Measurements from ENCODE around the gene REEP1.

Gene REEP1

DNA sequence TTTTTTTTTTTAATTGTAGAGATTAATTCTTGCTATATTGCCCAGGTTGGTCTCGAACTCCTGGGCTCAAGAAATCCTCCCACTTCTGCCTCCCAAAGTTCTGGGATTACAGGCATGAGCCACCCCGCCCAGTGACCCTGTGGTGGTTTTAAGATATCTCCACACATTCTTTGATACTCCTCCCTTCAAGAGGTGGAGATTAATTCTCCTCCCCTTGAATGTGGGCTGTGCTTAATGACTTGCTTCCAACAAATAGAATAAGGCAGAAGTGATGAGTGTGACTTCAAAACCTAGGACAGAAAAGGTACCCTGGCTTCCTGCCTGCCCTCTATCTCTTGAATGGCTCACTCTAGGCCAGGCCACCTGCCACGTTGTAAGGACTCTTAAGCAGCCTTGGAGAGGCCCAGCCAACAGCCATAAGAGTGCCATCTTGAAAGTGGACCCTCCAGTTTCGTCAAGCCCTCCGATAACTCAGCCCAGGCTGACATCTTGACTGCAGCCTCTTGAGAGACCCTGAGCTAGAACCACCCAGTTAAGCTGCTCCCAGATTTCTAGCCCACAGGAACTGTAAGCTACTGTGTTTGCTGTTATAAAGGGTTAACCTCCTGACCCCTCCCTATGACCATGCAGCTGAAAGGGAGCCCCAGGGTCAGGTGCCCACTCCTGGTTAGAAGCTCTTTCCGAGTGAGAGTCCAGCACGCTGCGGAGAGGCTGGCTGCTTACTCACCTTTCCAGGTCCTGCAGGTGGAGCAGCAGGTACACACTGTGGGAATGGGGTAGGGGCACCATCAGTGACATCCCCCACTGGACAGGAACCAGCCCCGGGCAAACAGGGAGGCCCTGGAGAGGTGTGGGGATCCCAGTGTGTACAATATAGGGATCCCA, 110.5 kb downstream of the REEP1 start:
- TF ChIP-seq GATA3 (IDR thresholded peaks at IDR 0.05; ENCODE audit: low read depth, low read length), result no peak
- TF ChIP-seq GATA2 (IDR thresholded peaks at IDR 0.05; ENCODE audit: low read depth, low read length), result no peak

DNA sequence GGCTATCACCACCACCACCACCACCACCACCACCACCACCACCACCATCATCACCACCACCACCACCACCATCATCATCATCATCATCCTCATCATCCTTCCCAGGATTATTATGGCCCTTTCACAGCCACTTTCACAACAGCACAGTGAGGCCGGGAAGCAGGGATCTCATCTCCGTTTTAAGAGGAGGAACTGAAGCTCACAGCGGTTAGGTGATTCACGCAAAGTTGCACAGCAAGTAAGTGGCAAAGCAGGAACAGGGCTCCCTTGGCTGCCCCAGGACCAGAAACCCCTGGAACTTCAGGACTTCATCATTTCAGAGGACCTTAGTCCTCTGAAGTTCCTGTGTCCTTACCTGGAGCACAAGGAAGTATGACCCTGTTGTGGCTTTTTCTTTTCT, 111.4 kb downstream of the REEP1 start:
- no peak for TF ChIP-seq GATA3 (IDR thresholded peaks at IDR 0.05; ENCODE audit: low read depth, low read length)
- no peak for TF ChIP-seq GATA2 (IDR thresholded peaks at IDR 0.05; ENCODE audit: low read depth, low read length)

DNA sequence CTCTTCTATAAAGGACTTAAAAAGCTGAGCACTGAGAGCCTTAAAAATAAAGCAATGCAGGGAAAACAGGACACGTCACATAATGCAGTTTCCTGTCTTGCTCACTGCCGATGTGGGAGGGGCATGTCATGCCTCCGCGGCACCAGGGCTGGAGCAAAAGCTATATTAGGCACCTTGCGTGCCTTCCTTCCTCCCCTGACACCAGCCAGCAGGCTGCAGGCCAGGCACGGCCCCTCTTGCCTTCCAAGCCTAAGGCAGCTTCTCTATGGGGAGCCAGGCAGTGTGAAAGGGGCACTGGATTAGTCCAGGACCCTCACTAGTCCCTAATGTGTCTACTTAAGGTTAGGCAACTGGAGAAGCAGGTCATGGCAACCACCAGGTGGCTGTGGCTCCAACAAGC, 111.8 kb downstream of the REEP1 start:
- no peak for TF ChIP-seq GATA3 (IDR thresholded peaks at IDR 0.05; ENCODE audit: low read depth, low read length)
- TF ChIP-seq GATA2 (IDR thresholded peaks at IDR 0.05; ENCODE audit: low read depth, low read length), result no peak

DNA sequence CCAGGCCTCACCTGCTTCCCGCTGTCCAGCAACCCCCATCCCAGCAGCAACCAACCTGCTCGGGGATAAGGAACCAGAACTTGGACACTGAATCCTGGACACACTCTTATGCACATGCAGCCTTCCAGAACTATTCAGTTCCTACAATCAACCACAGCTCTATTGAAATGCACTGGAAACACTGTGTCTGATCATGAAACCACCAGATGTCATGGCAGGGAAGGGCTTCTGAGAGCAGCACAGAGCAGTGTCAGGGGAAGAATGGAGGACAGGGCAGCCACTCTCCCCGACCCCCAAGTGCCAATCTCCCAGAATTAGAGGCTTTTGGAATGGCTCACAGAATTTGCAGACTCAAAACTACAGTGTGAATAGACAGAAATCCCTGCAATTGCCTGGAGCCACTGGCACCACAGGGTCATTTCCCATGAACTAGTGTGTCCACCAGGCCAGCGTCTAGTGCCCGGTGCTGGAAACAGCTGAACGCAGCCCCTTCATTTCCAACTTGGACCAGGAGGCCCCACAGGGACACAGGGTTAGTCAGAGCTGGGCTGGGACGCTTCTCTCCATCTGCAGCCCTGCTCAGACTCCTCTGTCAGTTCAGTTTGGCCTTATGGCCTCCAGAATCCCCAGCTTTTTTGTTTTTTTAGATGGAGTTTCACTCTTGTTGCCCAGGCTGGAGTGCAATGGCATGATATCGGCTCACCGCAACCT, 112.6 kb downstream of the REEP1 start:
- TF ChIP-seq GATA3 (IDR thresholded peaks at IDR 0.05; ENCODE audit: low read depth, low read length) (no peak), GATA2 (IDR thresholded peaks at IDR 0.05; ENCODE audit: low read depth, low read length) (no peak)

DNA sequence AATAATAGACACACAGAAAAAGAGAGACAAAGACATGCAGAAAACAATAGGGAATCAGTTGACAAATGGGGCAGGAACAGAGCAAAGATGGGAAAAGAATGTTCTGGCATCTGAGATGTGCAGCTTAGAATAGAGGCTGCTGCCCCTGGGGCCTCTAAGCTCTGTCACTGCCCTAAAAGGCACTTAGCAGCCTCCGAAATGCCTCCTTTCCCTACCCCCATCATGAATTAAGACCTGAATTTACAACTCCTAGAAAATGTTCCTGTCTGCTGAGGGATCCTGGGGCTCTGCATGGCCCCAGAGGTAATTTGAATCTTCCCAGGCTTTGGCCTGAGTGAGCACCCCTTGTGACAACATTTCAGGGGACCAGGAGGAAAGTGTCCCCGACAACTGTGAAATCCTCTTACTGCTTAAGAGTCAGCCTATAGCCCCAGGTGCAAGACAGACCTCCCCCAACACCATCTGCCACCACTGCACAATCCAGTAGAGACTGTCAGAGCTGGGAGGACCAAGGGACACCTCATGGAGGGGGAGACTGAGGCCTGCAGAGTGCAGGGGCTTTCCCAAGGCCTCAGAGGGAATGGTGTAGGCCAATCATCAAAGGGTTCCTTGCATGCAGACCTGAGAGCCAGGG, 113.4 kb downstream of the REEP1 start:
- TF ChIP-seq GATA3 (IDR thresholded peaks at IDR 0.05; ENCODE audit: low read depth, low read length) (no peak), GATA2 (IDR thresholded peaks at IDR 0.05; ENCODE audit: low read depth, low read length) (no peak)

DNA sequence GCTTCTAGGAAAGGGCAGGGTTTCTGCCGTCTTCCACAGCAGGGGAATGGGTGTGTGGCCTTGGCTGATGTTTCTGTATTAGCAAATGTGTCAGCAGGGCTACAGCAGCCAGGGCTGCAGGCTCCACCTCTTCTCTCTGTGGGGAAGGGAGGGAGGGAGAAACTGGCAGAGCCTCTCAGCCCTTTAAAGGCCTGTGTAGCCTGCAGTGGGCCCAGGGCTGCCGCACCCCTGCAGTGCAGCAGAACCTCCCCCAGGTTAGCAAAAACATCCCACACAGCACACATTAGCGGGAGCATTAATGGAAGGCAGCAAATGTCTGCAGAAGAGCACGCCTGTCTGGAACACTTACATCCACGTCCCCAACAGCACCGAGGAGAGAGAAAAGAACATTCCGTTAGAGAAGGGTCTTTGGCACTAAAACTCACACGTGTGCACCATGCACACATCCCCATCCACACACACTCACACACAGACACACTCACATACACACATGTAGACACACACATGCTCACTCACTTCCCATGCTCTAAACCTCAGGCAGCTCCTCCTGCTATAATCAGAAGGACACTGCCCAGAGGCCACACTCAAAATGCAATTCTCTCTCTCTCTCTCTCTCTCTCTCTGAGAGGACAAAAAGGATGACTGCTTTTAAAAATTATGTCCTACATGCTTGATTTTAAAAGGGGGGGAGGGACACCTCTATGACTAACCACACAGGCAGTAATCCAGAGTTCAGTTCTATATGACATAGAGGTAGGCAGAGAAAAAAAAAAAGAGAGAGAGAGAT, 114.1 kb downstream of the REEP1 start:
- TF ChIP-seq GATA2 (IDR thresholded peaks at IDR 0.05; ENCODE audit: low read depth, low read length) (no peak), GATA3 (IDR thresholded peaks at IDR 0.05; ENCODE audit: low read depth, low read length) (no peak)

DNA sequence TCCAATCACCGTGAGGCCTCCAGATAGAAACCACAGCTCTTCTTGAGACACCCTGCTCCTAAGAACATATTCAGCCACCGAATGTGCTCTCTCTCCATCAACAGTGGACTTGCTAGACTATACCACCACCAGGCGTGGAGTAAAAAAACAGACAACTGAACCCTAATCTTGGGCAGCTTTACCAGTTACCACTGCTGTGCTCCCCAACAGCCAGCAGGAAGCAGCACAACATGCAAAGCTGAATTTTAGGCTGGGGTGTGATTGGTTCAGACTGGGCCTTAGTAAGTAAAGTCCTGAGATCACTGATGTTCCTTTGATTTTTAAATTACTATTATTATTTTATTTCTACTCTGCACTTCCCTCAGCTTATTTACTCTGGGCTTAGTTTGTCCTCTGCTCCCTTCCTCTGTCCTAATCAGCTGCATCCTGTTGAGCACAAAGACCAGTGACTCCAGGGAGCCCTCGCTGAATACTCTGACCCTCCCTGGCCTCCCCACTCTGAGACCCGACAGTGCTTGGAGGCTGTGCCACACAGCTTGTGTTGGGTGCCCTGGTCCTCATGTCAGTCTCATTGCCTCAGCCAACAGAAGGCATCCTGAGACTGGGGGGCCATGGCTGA, 116.3 kb downstream of the REEP1 start:
- TF ChIP-seq GATA3 (IDR thresholded peaks at IDR 0.05; ENCODE audit: low read depth, low read length), result no peak
- no peak for TF ChIP-seq GATA2 (IDR thresholded peaks at IDR 0.05; ENCODE audit: low read depth, low read length)

DNA sequence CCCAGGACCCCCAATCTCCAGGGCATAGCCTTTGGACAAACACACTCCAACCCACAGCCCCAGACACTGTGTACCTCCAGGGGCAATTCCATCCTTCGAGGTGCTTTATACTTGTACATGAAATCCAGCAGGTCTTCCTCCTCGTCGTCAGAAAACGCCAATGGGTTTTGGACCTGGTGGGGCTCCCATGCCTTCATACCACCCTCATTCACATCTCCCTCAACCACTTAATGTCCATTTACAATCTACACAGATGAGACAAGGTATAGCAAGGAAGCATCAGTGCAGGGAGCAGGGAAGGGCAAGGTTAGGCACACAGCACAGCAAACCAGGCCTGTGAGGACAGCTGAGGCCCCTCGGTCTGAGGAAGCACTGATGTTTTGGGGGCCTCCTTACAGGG, 117.5 kb downstream of the REEP1 start:
- TF ChIP-seq GATA3 (IDR thresholded peaks at IDR 0.05; ENCODE audit: low read depth, low read length) (no peak), GATA2 (IDR thresholded peaks at IDR 0.05; ENCODE audit: low read depth, low read length) (no peak)

DNA sequence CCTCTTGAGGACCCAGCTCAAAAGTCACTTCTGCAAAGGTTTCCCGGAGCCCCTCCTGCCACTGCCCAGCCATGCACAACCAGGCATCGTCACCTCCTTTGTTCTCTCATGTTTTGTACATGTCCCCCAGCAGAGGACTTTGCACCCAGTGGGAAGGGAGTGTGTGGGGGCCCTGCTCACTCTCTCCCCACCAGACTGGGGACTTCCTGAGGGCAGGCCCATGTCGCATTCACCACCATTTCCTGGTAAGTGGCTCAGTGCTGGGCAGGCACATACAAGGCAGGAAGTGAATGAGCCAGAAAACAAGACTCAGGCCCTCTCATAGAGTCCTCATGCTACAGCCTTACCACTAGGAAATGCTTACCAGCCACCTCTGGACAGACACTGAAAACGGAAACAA, 119.3 kb downstream of the REEP1 start:
- no peak for TF ChIP-seq GATA3 (IDR thresholded peaks at IDR 0.05; ENCODE audit: low read depth, low read length)
- TF ChIP-seq GATA2 (IDR thresholded peaks at IDR 0.05; ENCODE audit: low read depth, low read length), result no peak

DNA sequence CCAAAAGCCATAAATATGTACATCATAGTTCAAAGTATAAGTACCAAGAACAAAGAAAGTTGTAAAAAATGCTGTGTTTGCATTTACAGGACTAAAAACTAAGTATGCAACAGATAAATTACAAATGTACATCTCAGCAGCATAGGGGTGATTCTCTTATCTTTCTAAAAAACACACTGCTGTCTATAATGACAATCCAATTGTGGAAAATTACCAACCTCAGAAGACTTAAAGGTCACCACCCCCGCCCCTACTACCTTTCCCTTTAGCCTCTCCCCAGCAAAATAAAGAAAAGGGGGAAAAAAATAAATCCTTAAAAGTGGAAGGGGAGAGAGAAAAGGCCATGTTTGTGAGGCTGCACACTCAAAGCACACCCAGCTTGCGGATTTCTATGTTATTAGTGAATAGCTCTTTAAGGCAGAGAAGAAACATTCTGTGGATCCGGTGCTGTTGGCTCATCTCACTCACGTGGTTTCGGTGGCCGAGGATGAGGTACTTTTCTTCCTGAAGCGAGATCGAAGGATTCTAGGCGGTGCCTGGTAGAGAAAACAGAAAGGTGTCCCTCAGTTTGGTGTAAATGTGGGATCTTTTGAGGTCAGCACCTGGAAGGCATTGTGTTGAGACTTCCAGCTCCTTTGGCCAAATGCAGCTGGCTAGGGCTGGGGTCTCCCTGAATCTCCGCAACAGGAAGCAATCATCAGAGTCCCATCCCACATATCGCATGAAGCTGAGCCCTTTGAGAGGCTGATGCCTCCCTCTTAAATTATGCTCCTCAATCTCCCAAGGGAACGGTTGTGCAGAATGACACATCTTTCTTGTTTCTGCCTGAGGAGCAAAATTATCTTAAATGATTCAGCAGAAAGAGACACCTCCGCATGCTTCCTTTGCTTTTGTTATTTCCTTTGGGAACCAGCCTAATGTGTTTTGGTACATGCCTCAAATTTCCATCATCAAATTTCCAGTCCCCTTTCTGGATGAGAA, 120.6 kb downstream of the REEP1 start:
- TF ChIP-seq GATA2 (IDR thresholded peaks at IDR 0.05; ENCODE audit: low read depth, low read length), result no peak
- TF ChIP-seq GATA3 (IDR thresholded peaks at IDR 0.05; ENCODE audit: low read depth, low read length), result no peak

DNA sequence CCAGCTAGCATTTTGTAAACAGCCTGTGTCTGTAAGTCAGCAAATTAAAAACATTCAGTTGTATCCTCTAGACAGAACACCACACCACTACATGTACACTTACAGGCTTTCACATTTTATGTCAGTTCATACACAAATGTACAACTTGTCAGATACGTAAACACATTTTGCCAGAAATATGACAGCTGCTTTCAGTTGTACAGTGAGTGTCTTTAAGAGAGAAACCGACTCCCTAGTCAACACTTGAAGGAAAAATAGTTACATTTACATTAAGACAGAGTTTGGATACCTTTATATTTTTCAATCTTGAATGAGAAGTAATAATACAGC, 123.0 kb downstream of the REEP1 start:
- no peak for TF ChIP-seq GATA3 (IDR thresholded peaks at IDR 0.05; ENCODE audit: low read depth, low read length)
- no peak for TF ChIP-seq GATA2 (IDR thresholded peaks at IDR 0.05; ENCODE audit: low read depth, low read length)

DNA sequence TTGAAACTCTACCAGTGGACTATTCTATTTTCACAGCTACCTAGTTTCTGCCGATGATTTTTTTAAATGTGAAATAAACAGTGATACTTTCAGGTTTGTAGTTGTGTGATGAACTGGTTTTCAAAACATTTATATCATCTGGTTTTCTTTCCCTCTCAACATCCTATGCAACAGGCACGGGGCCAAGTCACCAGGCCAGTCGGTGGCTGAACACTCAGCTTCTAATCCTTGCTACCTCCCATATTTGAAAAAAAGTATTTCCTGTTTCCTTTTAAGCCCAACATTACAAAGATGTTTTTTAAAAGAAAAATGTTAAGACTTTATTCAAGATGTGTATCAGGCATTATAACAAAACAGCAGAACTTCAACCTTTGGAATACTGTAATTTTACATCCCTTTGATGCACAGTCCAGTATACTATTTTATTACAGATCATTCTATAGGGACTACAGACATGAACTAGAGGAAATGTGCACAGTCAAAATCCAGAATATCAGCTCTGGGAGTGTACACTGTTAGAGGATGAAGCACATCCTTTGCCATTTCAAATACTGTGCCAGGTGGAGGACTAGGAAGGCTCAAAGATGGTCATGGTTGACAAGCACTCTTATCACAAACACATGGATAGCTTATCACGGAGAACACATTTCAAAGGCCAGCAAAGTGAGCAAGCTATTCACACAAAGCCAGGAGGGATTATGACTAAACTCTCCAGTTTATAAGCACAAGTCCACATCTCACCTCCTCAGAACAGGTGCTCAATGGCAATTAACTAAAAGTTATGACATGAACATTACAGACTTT, 123.5 kb downstream of the REEP1 start:
- TF ChIP-seq GATA2 (IDR thresholded peaks at IDR 0.05; ENCODE audit: low read depth, low read length) (peak; percentile 37; the same call in 1 of the 2 replicates), GATA3 (IDR thresholded peaks at IDR 0.05; ENCODE audit: low read depth, low read length) (no peak)

All from SH-SY5Y (cell line).